ENCODE results near the gene NEUROD6.

- TF ChIP-seq CTCF (IDR thresholded peaks at IDR 0.05) (no peak), POLR2A (IDR thresholded peaks at IDR 0.05) (no peak), POLR2AphosphoS5 (IDR thresholded peaks at IDR 0.05; ENCODE audit: insufficient read depth in 1 of 2, low read depth in 1 of 2) (no peak)
These were observed 615 bp upstream of the NEUROD6 start for GRCh38 chr7:31341141-31341540.

Data from vagina (tissue), 2 donors.